B cell (primary cell): Measurements from ENCODE around the gene ABCC1. TPM values are rescaled to one million over a fixed set of nuclear protein-coding genes. Genes with fewer than 3 reads are reported as not detected.

ENCODE experiments used
- ATAC-seq: fragments of 200-7000 bp; cut with Tn5 transposase; one replicate; pipeline ENCODE4 v1.10.0; 2021; ENCODE audit warnings: low read depth, mild to moderate bottlenecking, moderate number of reproducible peaks, moderate library complexity
- CTCF ChIA-PET: fragments of 350-600 bp; sonication (Branson Sonifier 250); formaldehyde crosslinking; loops from one replicate; lab custom pipeline; 2021; ENCODE audit warnings: antibody characterized with exemption, inconsistent platforms; lab: Charles Lee
- POLR2A ChIA-PET: fragments of 350-600 bp; sonication (Branson Sonifier 250); formaldehyde crosslinking; loops from one replicate; lab custom pipeline; 2021; ENCODE audit warnings: antibody characterized with exemption; lab: Charles Lee
- DNase-seq: peaks from one replicate; pipeline ENCODE4 v3.0.0; 2013
- H2AFZ ChIP-seq: 2 replicates; pipeline ENCODE4 v1.6.1; 2012; ENCODE audit warnings: mild to moderate bottlenecking, low read depth, low read length; ENCODE audit not compliant: insufficient read depth, poor library complexity, severe bottlenecking
- H3K27ac ChIP-seq, 2 donors: 1 replicate in 1 of 2; 2 replicates in 1 of 2; pipeline ENCODE4 v1.5.1; 2012 to 2013; ENCODE audit warnings: low read length in 2 of 2, mild to moderate bottlenecking in 2 of 2, moderate library complexity in 1 of 2
- H3K27me3 ChIP-seq, 4 experiments: fragments of 200-600 bp in 1 of 4; sonication (generic) in 1 of 4; replicated peaks in 1 of 4; 1 replicate in 2 of 4; 2 replicates in 2 of 4; pipeline versions ENCODE4 v1.6.1 to v1.7.0; 2013 to 2016; ENCODE audit warnings: low read length in 3 of 4, mild to moderate bottlenecking in 2 of 4, mixed read lengths in 1 of 4, moderate library complexity in 1 of 4; ENCODE audit not compliant: insufficient read depth in 4 of 4, control insufficient read depth in 3 of 4; ENCODE audit errors: control extremely low read depth in 1 of 4
- H3K36me3 ChIP-seq, 2 experiments: replicated peaks in 1 of 2; 1 replicate in 1 of 2; 2 replicates in 1 of 2; pipeline versions ENCODE4 v1.6.1 to v1.7.1; 2013; ENCODE audit warnings: low read length in 1 of 2; ENCODE audit not compliant: insufficient read depth in 2 of 2, control insufficient read depth in 1 of 2; ENCODE audit errors: control extremely low read depth in 1 of 2, extremely low read depth in 1 of 2
- H3K4me1 ChIP-seq, 2 donors: fragments of 200-600 bp in 1 of 2; sonication (generic) in 1 of 2; 1 replicate in 1 of 2; 2 replicates in 1 of 2; pipeline versions ENCODE4 v1.5.1 to v1.6.1; 2013 to 2017; ENCODE audit warnings: low read length in 2 of 2; ENCODE audit not compliant: control insufficient read depth in 2 of 2, insufficient read depth in 2 of 2
- H3K4me2 ChIP-seq: replicated peaks from 2 replicates; pipeline ENCODE3; 2012; ENCODE audit warnings: mild to moderate bottlenecking, low read depth, low read length; ENCODE audit not compliant: poor library complexity, severe bottlenecking
- H3K4me3 ChIP-seq, 5 experiments: fragments of 200-600 bp in 1 of 5; sonication (generic) in 1 of 5; 1 replicate in 3 of 5; 2 replicates in 2 of 5; pipeline versions ENCODE4 v1.5.1 to v1.7.0; 2011 to 2016; ENCODE audit warnings: low read length in 4 of 5, mild to moderate bottlenecking in 4 of 5, low read depth in 2 of 5, control low read depth in 1 of 5, moderate library complexity in 1 of 5; ENCODE audit not compliant: insufficient read depth in 1 of 5; ENCODE audit errors: control extremely low read depth in 1 of 5, extremely low read depth in 1 of 5
- H3K79me2 ChIP-seq: fragments of 200-600 bp; sonication (generic); one replicate; pipeline ENCODE4 v1.6.0; 2016; ENCODE audit warnings: low read length; ENCODE audit not compliant: control insufficient read depth, insufficient read depth
- H3K9ac ChIP-seq: fragments of 200-600 bp; sonication (generic); 2 replicates; pipeline ENCODE4 v1.6.1; 2017; ENCODE audit warnings: mild to moderate bottlenecking, low read length, moderate library complexity
- H3K9me3 ChIP-seq, 3 donors: one replicate each; pipeline versions ENCODE4 v1.6.1 to v1.7.1; 2013; ENCODE audit warnings: low read length in 2 of 3; ENCODE audit not compliant: control insufficient read depth in 2 of 3, insufficient read depth in 1 of 3; ENCODE audit errors: control extremely low read depth in 1 of 3
- H4K20me1 ChIP-seq: 2 replicates; pipeline ENCODE4 v1.6.0; 2012; ENCODE audit warnings: mild to moderate bottlenecking, low read length; ENCODE audit not compliant: insufficient read depth, control insufficient read depth, poor library complexity, severe bottlenecking
- H3K27ac Mint-ChIP-seq: one replicate; pipeline ENCODE4 v1.8.0; 2021; ENCODE audit warnings: mixed read lengths
- H3K27me3 Mint-ChIP-seq: one replicate; pipeline ENCODE4 v1.8.0; 2021; ENCODE audit warnings: mixed read lengths
- H3K4me1 Mint-ChIP-seq: one replicate; pipeline ENCODE4 v1.8.0; 2021; ENCODE audit warnings: mixed read lengths
- H3K4me3 Mint-ChIP-seq: one replicate; pipeline ENCODE4 v1.8.0; 2021; ENCODE audit warnings: mixed read lengths
- H3K9me3 Mint-ChIP-seq: one replicate; pipeline ENCODE4 v1.8.0; 2022; ENCODE audit warnings: mixed read lengths; ENCODE audit not compliant: insufficient read depth
- EZH2 ChIP-seq: IDR thresholded peaks from 2 replicates; pipeline ENCODE4 v1.6.1; 2012; ENCODE audit warnings: borderline replicate concordance, low read depth, mild to moderate bottlenecking, moderate library complexity, low read length; ENCODE audit not compliant: insufficient read depth, poor library complexity, severe bottlenecking
- WGBS: methylation state at CpG from one replicate; pipeline ENCODE4 v1.1.5; 2013; ENCODE audit warnings: missing lambda C conversion rate; ENCODE audit not compliant: insufficient coverage; 5-methylcytosine and 5-hydroxymethylcytosine counted together
- intact Hi-C: fragments of 100-400 bp; cut with micrococcal nuclease; formaldehyde crosslinking; loops from one replicate; pipeline ENCODE4 v1.10.0; 2022
- polyA plus RNA-seq: library from polyadenylated mRNA; depleted of rRNA; stranded (reverse); fragments of >200 nt; gene quantifications from 2 replicates; pipeline ENCODE4 v1.2.3, GENCODE V29; 2012
- total RNA-seq, 2 donors: library from RNA; stranded (reverse); fragments of 120-200 nt in 1 of 2; gene quantifications; 1 replicate in 1 of 2; 2 replicates in 1 of 2; pipeline versions ENCODE4 v1.2.3 to v1.2.4, GENCODE V29; 2013 to 2022
- TF ChIP-seq, protein P1 (sequence below): fragments of 200-600 bp; IDR thresholded peaks from one replicate; pipeline ENCODE4 v1.8.0; 2022; ENCODE audit warnings: antibody characterized with exemption, mild to moderate bottlenecking

The ABCC1 gene
- total and polyA plus RNA-seq, 2 donors (not counting 1 experiment from before 2014, with no cell fraction given) = 21.8 to 73.0 TPM

DNA sequence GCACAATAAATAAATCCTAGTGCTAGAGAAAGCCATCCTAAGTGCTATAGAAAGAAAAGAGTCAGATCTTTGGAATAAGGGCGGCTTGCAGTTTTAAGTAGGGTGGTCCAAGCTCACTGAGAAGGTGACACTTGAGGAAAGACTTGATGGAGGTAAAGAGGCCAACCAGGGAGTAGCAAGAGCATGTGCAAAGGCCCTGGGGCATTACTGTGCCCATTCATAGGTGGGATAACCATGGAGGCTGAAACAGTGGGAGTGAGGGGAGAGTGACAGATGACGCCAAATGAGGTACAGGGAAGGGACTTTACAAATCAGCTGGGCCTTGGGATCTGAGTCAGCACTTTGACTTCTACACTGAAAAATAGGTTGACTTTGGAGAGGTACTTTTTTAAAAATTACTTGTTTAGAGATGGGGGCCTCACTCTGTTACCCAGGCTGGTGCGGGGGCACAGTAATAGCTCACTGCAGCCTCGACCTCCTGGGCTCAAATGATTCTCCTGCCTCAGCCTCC lies 115.5 kb downstream of the ABCC1 start:
- no peaks in the 10 kb centered on the region for H3K27me3 Mint-ChIP-seq
- no peak overlapping the region for H3K4me3 ChIP-seq
- peaks cover 19% of the 10 kb centered on the region for H3K4me1 Mint-ChIP-seq
- H3K27ac ChIP-seq = no peak overlapping the region
- H3K36me3 ChIP-seq = peaks cover 10 to 38% of the 10 kb centered on the region in 2 experiments
- no peak overlapping the region for H3K9ac ChIP-seq
- WGBS = 92% methylated on average over 4 of the region's 4 CpGs
- DNase-seq = no peak
- ChIA-PET POLR2A (interaction anchor here (0.6 kb wide), 1 partner anchor 121 kb away, joined by 3 read pairs; no protein-coding TSS in a partner anchor), CTCF (no interaction called here)
- no peaks in the 10 kb centered on the region for H3K27me3 ChIP-seq
- no peak overlapping the region for H3K4me2 ChIP-seq
- intact Hi-C loops = no loop called here
- H4K20me1 ChIP-seq = peaks cover 5% of the 10 kb centered on the region
- H3K4me1 ChIP-seq = peaks cover 11 to 18% of the 10 kb centered on the region in 2 donors
- H3K9me3 Mint-ChIP-seq = no peaks in the 10 kb centered on the region
- no peak for ATAC-seq
- H2AFZ ChIP-seq = no peak overlapping the region
- TF ChIP-seq EZH2 = no peak
- TF ChIP-seq, protein P1, sequence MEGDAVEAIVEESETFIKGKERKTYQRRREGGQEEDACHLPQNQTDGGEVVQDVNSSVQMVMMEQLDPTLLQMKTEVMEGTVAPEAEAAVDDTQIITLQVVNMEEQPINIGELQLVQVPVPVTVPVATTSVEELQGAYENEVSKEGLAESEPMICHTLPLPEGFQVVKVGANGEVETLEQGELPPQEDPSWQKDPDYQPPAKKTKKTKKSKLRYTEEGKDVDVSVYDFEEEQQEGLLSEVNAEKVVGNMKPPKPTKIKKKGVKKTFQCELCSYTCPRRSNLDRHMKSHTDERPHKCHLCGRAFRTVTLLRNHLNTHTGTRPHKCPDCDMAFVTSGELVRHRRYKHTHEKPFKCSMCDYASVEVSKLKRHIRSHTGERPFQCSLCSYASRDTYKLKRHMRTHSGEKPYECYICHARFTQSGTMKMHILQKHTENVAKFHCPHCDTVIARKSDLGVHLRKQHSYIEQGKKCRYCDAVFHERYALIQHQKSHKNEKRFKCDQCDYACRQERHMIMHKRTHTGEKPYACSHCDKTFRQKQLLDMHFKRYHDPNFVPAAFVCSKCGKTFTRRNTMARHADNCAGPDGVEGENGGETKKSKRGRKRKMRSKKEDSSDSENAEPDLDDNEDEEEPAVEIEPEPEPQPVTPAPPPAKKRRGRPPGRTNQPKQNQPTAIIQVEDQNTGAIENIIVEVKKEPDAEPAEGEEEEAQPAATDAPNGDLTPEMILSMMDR = no peak
- H3K4me3 Mint-ChIP-seq = no peak overlapping the region
- H3K79me2 ChIP-seq = peaks cover 5% of the 10 kb centered on the region
- H3K27ac Mint-ChIP-seq = no peak overlapping the region
- H3K9me3 ChIP-seq = no peaks in the 10 kb centered on the region

DNA sequence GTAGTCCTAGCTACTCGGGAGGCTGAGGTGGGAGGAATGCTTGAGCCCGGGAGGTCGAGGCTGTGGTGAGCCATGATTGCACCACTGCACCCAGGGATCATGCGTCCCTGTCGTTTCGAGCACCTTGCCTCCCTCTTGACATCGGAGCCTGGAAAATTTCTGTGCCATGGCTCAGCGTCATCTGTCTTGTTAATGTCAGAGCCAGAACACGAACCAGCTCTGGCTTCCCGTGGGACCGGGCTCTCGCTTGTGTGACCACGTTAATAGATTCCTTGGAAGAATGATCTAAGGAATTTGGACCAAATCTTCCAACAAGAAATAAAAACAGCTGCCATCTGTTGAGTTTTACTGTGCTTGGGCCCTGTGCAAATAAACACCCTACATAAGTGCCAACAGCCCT lies 117.7 kb downstream of the ABCC1 start:
- H3K9me3 ChIP-seq = no peaks in the 10 kb centered on the region
- H3K27ac ChIP-seq = no peak overlapping the region
- H3K9me3 Mint-ChIP-seq = no peaks in the 10 kb centered on the region
- no peak for ATAC-seq
- H3K4me2 ChIP-seq = no peak overlapping the region
- H3K4me1 Mint-ChIP-seq = peaks cover 6% of the 10 kb centered on the region
- peaks cover 4% of the 10 kb centered on the region for H3K79me2 ChIP-seq
- no peaks in the 10 kb centered on the region for H3K27me3 ChIP-seq
- DNase-seq = no peak
- TF ChIP-seq EZH2 = no peak
- 74% methylated on average over 9 of the region's 13 CpGs for WGBS
- CTCF ChIA-PET = interaction anchor here (0.6 kb wide), 1 partner anchor 195 kb away, joined by 3 read pairs; no protein-coding TSS in a partner anchor
- H3K4me3 Mint-ChIP-seq = no peak overlapping the region
- no peak overlapping the region for H3K4me3 ChIP-seq
- H3K36me3 ChIP-seq = peaks cover 8 to 44% of the 10 kb centered on the region in 2 experiments
- H4K20me1 ChIP-seq = peaks cover 3% of the 10 kb centered on the region
- H2AFZ ChIP-seq = no peak overlapping the region
- H3K27me3 Mint-ChIP-seq = no peaks in the 10 kb centered on the region
- POLR2A ChIA-PET = no interaction called here
- no peak overlapping the region for H3K27ac Mint-ChIP-seq
- no peak overlapping the region for H3K9ac ChIP-seq
- intact Hi-C loops = no loop called here
- H3K4me1 ChIP-seq = peaks cover 4 to 5% of the 10 kb centered on the region in 2 donors
